ENCODE results near the gene SYNRG.

Gene SYNRG

GRCh38 chr17:37609170-37610040 lies at the start of gene SYNRG:
SYNRG (minus strand) TSS chr17:37609418; CDS start chr17:37609355, 63 bp downstream.
- TF ChIP-seq CTCF (IDR thresholded peaks at IDR 0.05; ENCODE audit: low read depth, low read length) (peak; percentile 36), POLR2A (IDR thresholded peaks at IDR 0.05; ENCODE audit: extremely low read depth, insufficient read length) (peak; percentile 67), MAX (IDR thresholded peaks at IDR 0.05; ENCODE audit: low read depth, low read length) (peak; percentile 99), MYC (IDR thresholded peaks at IDR 0.05; ENCODE audit: low read depth, low read length) (peak; percentile 76)
- peak within 1 kb of the TSS; percentile 85 for H3K4me3 ChIP-seq (ENCODE audit: low read depth, low read length)
- peak; percentile 98 for DNase-seq (ENCODE audit: low read depth)

- no peak for DNase-seq (ENCODE audit: low read depth)
- TF ChIP-seq MYC (IDR thresholded peaks at IDR 0.05; ENCODE audit: low read depth, low read length): no peak
- H3K4me3 ChIP-seq (ENCODE audit: low read depth, low read length): no peak overlapping the region
Measured at GRCh38 chr17:37657202-37657601, 48.0 kb upstream of the SYNRG start.

GRCh38 chr17:37651849-37652248 lies 42.6 kb upstream of the SYNRG start:
- DNase-seq (ENCODE audit: low read depth): no peak
- TF ChIP-seq MAX (IDR thresholded peaks at IDR 0.05; ENCODE audit: low read depth, low read length): no peak
- no peak overlapping the region for H3K4me3 ChIP-seq (ENCODE audit: low read depth, low read length)

GRCh38 chr17:37650419-37651003 lies 41.3 kb upstream of the SYNRG start:
- DNase-seq (ENCODE audit: low read depth): peak; percentile 60
- no peak overlapping the region for H3K4me3 ChIP-seq (ENCODE audit: low read depth, low read length)
- TF ChIP-seq CTCF (IDR thresholded peaks at IDR 0.05; ENCODE audit: low read depth, low read length): peak; percentile 33
- no peak for TF ChIP-seq MYC (IDR thresholded peaks at IDR 0.05; ENCODE audit: low read depth, low read length)

GRCh38 chr17:37648555-37648954 lies 39.3 kb upstream of the SYNRG start:
- TF ChIP-seq MAX (IDR thresholded peaks at IDR 0.05; ENCODE audit: low read depth, low read length) (no peak), MYC (IDR thresholded peaks at IDR 0.05; ENCODE audit: low read depth, low read length) (no peak), POLR2A (IDR thresholded peaks at IDR 0.05; ENCODE audit: extremely low read depth, insufficient read length) (no peak), CTCF (IDR thresholded peaks at IDR 0.05; ENCODE audit: low read depth, low read length) (no peak)
- H3K4me3 ChIP-seq (ENCODE audit: low read depth, low read length): no peak overlapping the region
- DNase-seq (ENCODE audit: low read depth): no peak

- TF ChIP-seq MAX (IDR thresholded peaks at IDR 0.05; ENCODE audit: low read depth, low read length) (no peak), POLR2A (IDR thresholded peaks at IDR 0.05; ENCODE audit: extremely low read depth, insufficient read length) (no peak), MYC (IDR thresholded peaks at IDR 0.05; ENCODE audit: low read depth, low read length) (no peak), CTCF (IDR thresholded peaks at IDR 0.05; ENCODE audit: low read depth, low read length) (no peak)
- DNase-seq (ENCODE audit: low read depth): no peak
- no peak overlapping the region for H3K4me3 ChIP-seq (ENCODE audit: low read depth, low read length)
Measured at GRCh38 chr17:37647856-37648255, 38.6 kb upstream of the SYNRG start.

Data from NB4 (cell line).